HEK293 (cell line): ENCODE data around the gene ZFP1.
"Not testable (repeated sequence)": the region's sequence is repeated elsewhere in the genome, so short reads cannot be mapped to it uniquely, and the experiment has no call there.

Experiments
- CTCF ChIA-PET: fragments of 350-600 bp; formaldehyde crosslinking; extraction: SDS; loops from one replicate; lab custom pipeline; 2021; ENCODE audit warnings: antibody characterized with exemption; lab: Yijun Ruan, JAX
- POLR2A ChIA-PET: fragments of 300-600 bp; formaldehyde crosslinking; extraction: SDS; loops from one replicate; lab custom pipeline; 2020; ENCODE audit warnings: antibody characterized with exemption, inconsistent platforms; lab: Yijun Ruan, JAX
- H3K27ac ChIP-seq: fragments of 200-500 bp; sonication (Bioruptor generic); 2 replicates; pipeline ENCODE4 v1.5.1; 2014; ENCODE audit warnings: low read depth, low read length, control low read depth, inconsistent platforms; ENCODE audit errors: extremely low read depth
- H3K36me3 ChIP-seq, 2 experiments: fragments of 200-500 bp in 1 of 2; sonication (Bioruptor generic) in 1 of 2; 1 replicate in 1 of 2; 2 replicates in 1 of 2; pipeline ENCODE4 v1.5.1; 2014 to 2017; ENCODE audit warnings: inconsistent platforms in 2 of 2, low read length in 2 of 2; ENCODE audit not compliant: control insufficient read depth in 2 of 2, insufficient read depth in 1 of 2
- H3K4me1 ChIP-seq: fragments of 200-500 bp; sonication (Bioruptor generic); 2 replicates; pipeline ENCODE4 v1.5.1; 2014; ENCODE audit warnings: mild to moderate bottlenecking, low read length, inconsistent platforms; ENCODE audit not compliant: control insufficient read depth, insufficient read depth
- H3K4me3 ChIP-seq: 2 replicates; pipeline ENCODE4 v1.5.1; 2011; ENCODE audit warnings: low read depth, mild to moderate bottlenecking, control low read depth, low read length, moderate library complexity
- H3K9me3 ChIP-seq: fragments of 200-500 bp; sonication (Bioruptor generic); 2 replicates; pipeline ENCODE4 v1.5.1; 2014; ENCODE audit warnings: low read depth, low read length, inconsistent platforms; ENCODE audit not compliant: control insufficient read depth, insufficient read depth
- SCRT2 ChIP-seq: fragments of 450-650 bp; formaldehyde crosslinking; IDR thresholded peaks from 2 replicates; pipeline ENCODE4 v1.5.1; 2016; ENCODE audit warnings: missing biosample characterization, missing genetic modification characterization
- ZNF223 ChIP-seq: fragments of 450-650 bp; formaldehyde crosslinking; IDR thresholded peaks from 2 replicates; pipeline ENCODE4 v1.5.1; 2016; ENCODE audit warnings: missing biosample characterization, missing genetic modification characterization
- ZNF548 ChIP-seq: fragments of 450-650 bp; formaldehyde crosslinking; IDR thresholded peaks from 2 replicates; pipeline ENCODE4 v1.5.1; 2016; ENCODE audit warnings: missing biosample characterization, missing genetic modification characterization
- ZNF621 ChIP-seq: fragments of 450-650 bp; formaldehyde crosslinking; IDR thresholded peaks from 2 replicates; pipeline ENCODE4 v1.5.1; 2017; ENCODE audit warnings: missing biosample characterization, missing genetic modification characterization
- ZNF701 ChIP-seq: fragments of 450-650 bp; formaldehyde crosslinking; IDR thresholded peaks from 2 replicates; pipeline ENCODE4 v1.5.1; 2016; ENCODE audit warnings: missing biosample characterization, missing genetic modification characterization
- TF ChIP-seq, protein P1 (sequence below): fragments of 450-650 bp; formaldehyde crosslinking; IDR thresholded peaks from 2 replicates; pipeline ENCODE4 v1.5.1; 2016; ENCODE audit warnings: missing biosample characterization, missing genetic modification characterization
- TF ChIP-seq, protein P2 (sequence below): fragments of 450-650 bp; formaldehyde crosslinking; IDR thresholded peaks from 2 replicates; pipeline ENCODE4 v1.5.1; 2016; ENCODE audit warnings: missing biosample characterization, missing genetic modification characterization
- TF ChIP-seq, protein P3 (sequence below): fragments of 450-650 bp; formaldehyde crosslinking; IDR thresholded peaks from 2 replicates; pipeline ENCODE4 v1.5.1; 2016; ENCODE audit warnings: missing biosample characterization, missing genetic modification characterization

Gene ZFP1

DNA sequence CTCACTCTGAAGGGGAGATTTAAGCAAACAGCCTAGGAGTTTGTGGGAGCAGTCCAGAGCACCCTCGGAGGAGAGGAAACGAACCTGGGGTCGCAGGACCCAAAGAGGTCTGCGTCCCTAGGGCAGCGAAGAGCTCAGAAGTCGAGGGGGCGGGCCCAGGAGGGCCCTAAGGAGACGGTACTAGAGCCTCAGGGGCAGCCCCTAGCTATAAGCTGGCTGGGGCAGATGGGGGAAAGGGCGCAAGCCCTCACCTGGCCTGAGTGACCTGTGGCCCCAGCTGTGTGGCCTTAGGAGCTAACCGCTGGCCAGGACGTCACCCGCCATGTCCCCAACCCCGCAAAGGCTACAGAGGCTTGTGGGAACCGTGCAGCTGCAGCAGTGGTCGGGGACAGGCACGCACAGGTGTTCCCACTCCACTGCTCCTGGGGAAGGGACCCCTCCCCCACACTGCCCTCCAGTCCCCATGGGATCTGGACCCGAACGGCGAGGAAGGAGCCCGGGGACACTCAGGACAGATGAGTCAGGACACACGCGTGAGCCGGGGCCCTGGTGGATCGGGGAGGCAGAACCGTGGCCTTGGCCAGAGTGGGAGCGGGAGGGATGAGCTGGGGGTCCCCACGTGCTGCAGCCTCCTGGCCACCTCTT lies 60.7 kb downstream of the ZFP1 start (continued):
- TF ChIP-seq, protein P1, sequence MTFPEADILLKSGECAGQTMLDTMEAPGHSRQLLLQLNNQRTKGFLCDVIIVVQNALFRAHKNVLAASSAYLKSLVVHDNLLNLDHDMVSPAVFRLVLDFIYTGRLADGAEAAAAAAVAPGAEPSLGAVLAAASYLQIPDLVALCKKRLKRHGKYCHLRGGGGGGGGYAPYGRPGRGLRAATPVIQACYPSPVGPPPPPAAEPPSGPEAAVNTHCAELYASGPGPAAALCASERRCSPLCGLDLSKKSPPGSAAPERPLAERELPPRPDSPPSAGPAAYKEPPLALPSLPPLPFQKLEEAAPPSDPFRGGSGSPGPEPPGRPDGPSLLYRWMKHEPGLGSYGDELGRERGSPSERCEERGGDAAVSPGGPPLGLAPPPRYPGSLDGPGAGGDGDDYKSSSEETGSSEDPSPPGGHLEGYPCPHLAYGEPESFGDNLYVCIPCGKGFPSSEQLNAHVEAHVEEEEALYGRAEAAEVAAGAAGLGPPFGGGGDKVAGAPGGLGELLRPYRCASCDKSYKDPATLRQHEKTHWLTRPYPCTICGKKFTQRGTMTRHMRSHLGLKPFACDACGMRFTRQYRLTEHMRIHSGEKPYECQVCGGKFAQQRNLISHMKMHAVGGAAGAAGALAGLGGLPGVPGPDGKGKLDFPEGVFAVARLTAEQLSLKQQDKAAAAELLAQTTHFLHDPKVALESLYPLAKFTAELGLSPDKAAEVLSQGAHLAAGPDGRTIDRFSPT (tag by site-specific recombination): no peak
- TF ChIP-seq ZNF223 (tag by site-specific recombination) (no peak), ZNF701 (tag by site-specific recombination) (no peak), ZNF621 (tag by site-specific recombination) (no peak), ZNF548 (tag by site-specific recombination) (no peak)

DNA sequence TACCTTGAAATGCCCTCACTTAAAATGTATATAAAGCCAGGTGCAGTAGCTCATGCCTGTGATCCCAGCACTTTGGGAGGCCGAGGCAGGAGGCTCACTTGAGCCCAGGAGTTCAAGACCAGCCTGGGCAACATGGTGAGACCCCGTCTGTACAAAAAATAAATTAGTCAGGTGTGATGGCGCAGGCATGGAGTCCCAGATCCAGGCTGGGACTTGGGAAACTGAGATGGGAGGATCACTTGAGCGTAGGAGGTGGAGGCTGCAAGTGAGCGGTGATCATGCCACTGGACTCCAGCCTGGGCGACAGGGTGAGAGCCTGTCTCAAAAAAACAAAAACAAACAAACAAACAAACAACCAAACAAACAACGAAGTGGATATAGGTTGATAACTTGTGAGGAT lies 61.2 kb downstream of the ZFP1 start:
- H3K4me1 ChIP-seq, H3K27ac ChIP-seq, H3K36me3 ChIP-seq, H3K9me3 ChIP-seq, POLR2A ChIA-PET, H3K4me3 ChIP-seq: not testable (repeated sequence)
- TF ChIP-seq, protein P2, sequence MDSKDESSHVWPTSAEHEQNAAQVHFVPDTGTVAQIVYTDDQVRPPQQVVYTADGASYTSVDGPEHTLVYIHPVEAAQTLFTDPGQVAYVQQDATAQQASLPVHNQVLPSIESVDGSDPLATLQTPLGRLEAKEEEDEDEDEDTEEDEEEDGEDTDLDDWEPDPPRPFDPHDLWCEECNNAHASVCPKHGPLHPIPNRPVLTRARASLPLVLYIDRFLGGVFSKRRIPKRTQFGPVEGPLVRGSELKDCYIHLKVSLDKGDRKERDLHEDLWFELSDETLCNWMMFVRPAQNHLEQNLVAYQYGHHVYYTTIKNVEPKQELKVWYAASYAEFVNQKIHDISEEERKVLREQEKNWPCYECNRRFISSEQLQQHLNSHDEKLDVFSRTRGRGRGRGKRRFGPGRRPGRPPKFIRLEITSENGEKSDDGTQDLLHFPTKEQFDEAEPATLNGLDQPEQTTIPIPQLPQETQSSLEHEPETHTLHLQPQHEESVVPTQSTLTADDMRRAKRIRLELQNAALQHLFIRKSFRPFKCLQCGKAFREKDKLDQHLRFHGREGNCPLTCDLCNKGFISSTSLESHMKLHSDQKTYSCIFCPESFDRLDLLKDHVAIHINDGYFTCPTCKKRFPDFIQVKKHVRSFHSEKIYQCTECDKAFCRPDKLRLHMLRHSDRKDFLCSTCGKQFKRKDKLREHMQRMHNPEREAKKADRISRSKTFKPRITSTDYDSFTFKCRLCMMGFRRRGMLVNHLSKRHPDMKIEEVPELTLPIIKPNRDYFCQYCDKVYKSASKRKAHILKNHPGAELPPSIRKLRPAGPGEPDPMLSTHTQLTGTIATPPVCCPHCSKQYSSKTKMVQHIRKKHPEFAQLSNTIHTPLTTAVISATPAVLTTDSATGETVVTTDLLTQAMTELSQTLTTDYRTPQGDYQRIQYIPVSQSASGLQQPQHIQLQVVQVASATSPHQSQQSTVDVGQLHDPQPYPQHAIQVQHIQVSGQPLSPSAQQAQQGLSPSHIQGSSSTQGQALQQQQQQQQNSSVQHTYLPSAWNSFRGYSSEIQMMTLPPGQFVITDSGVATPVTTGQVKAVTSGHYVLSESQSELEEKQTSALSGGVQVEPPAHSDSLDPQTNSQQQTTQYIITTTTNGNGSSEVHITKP (tag by site-specific recombination): peak; percentile 22; the same call in 1 of the 2 replicates
- CTCF ChIA-PET: interaction anchor here (3.2 kb wide), 1 partner anchor 10 kb away, joined by 11 read pairs; no protein-coding TSS in a partner anchor

DNA sequence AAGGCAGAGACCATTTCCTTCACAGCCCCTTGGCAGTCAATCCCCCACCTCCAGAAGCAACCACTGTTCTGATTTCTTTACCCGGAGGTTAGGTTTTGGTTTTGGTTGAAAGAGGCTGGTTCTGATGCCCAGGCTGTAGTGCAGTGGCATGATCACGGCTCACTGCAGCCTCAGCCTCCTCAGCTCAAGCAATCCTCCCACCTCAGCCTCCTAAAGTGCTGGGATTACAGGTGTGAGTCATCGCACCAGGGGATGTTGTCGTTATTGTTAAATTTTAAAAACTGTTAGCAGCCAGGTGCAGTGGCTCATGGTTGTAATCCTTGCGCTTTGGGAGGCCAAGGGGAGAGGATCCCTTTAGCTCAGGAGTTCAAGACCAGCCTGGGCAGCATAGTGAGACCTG lies 61.6 kb downstream of the ZFP1 start:
- Histone ChIP-seq H3K4me3 (no peak overlapping the region), H3K36me3 (no peaks in the 10 kb centered on the region), H3K27ac (no peak overlapping the region), H3K9me3 (no peaks in the 10 kb centered on the region), H3K4me1 (no peaks in the 10 kb centered on the region)
- 0 out of 2 replicates have a peak, but pooled peaks have one; percentile 31 for TF ChIP-seq SCRT2 (tag by site-specific recombination)
- TF ChIP-seq, protein P3, sequence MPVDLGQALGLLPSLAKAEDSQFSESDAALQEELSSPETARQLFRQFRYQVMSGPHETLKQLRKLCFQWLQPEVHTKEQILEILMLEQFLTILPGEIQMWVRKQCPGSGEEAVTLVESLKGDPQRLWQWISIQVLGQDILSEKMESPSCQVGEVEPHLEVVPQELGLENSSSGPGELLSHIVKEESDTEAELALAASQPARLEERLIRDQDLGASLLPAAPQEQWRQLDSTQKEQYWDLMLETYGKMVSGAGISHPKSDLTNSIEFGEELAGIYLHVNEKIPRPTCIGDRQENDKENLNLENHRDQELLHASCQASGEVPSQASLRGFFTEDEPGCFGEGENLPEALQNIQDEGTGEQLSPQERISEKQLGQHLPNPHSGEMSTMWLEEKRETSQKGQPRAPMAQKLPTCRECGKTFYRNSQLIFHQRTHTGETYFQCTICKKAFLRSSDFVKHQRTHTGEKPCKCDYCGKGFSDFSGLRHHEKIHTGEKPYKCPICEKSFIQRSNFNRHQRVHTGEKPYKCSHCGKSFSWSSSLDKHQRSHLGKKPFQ (tag by site-specific recombination): no peak
- ChIA-PET CTCF (interaction anchor here (0.8 to 3.2 kb wide), 2 partner anchors 11 to 24 kb away, joined by 3 to 11 read pairs; no protein-coding TSS in a partner anchor), POLR2A (no interaction called here)

GRCh38 chr16:75211286-75211685 lies 63.0 kb downstream of the ZFP1 start:
- POLR2A ChIA-PET: not testable (repeated sequence)

More at GRCh38 chr16:75211286-75211685, 63.0 kb downstream of the ZFP1 start:
- H3K27ac ChIP-seq, H3K4me3 ChIP-seq, H3K36me3 ChIP-seq, H3K9me3 ChIP-seq, H3K4me1 ChIP-seq: not testable (repeated sequence)
- CTCF ChIA-PET: interaction anchor here (3.2 kb wide), 1 partner anchor 12 kb away, joined by 11 read pairs; no protein-coding TSS in a partner anchor
